Upper lobe of left lung (tissue), 6 donors: ENCODE results near the gene ADCY2. TPM values are rescaled to one million over a fixed set of nuclear protein-coding genes. Genes with fewer than 3 reads are reported as not detected.

ENCODE experiments used
- ATAC-seq, 2 donors: fragments of 200-7000 bp; cut with Tn5 transposase; one replicate each; pipeline ENCODE4 v1.9.1; 2022; ENCODE audit warnings: mild to moderate bottlenecking in 2 of 2, moderate library complexity in 2 of 2; ENCODE audit not compliant: low FRiP score in 2 of 2
- DNase-seq, 2 donors: peaks; one replicate each; pipeline ENCODE4 v3.0.0-alpha.2; 2019 to 2020
- H3K27ac ChIP-seq, 4 donors: fragments of 200-600 bp; sonication (generic); one replicate each; pipeline ENCODE4 v1.5.1; 2016 to 2019
- H3K27me3 ChIP-seq, 4 donors: fragments of 200-600 bp; sonication (generic); one replicate each; pipeline ENCODE4 v1.5.1; 2017 to 2019
- H3K36me3 ChIP-seq, 4 donors: fragments of 200-600 bp; sonication (generic); one replicate each; pipeline ENCODE4 v1.5.1; 2016 to 2019
- H3K4me1 ChIP-seq, 4 donors: fragments of 200-600 bp; sonication (generic); one replicate each; pipeline ENCODE4 v1.5.1; 2018 to 2019
- H3K4me3 ChIP-seq, 4 donors: fragments of 200-600 bp; sonication (generic); one replicate each; pipeline ENCODE4 v1.5.1; 2017 to 2019; ENCODE audit warnings: mild to moderate bottlenecking in 2 of 4, moderate library complexity in 1 of 4
- H3K9me3 ChIP-seq, 4 donors: fragments of 200-600 bp; sonication (generic); one replicate each; pipeline ENCODE4 v1.5.1; 2018 to 2019
- EP300 ChIP-seq, 4 donors: sonication (generic); formaldehyde crosslinking; IDR thresholded peaks; one replicate each; pipeline ENCODE4 v1.5.1; 2017; ENCODE audit warnings: antibody characterized with exemption in 4 of 4, control low read depth in 2 of 4
- POLR2A ChIP-seq, 4 donors: fragments of 450-650 bp; IDR thresholded peaks; one replicate each; pipeline ENCODE4 v1.5.1; 2016 to 2017; ENCODE audit warnings: antibody characterized with exemption in 4 of 4, mild to moderate bottlenecking in 2 of 4
- POLR2AphosphoS5 ChIP-seq, 2 donors: sonication (generic); formaldehyde crosslinking; IDR thresholded peaks; one replicate each; pipeline ENCODE4 v1.5.1; 2017; ENCODE audit warnings: antibody characterized with exemption in 2 of 2
- WGBS, 2 donors: methylation state at CpG; one replicate each; pipeline ENCODE4 v1.1.5; 2017 to 2018; 5-methylcytosine and 5-hydroxymethylcytosine counted together
- total RNA-seq, 6 donors: library from RNA; depleted of rRNA in 4 of 6; stranded (reverse); fragments of >200 nt in 4 of 6; gene quantifications; one replicate each; pipeline versions ENCODE4 v1.1.0 to v1.2.1, GENCODE V29; 2016 to 2021
- TF ChIP-seq, protein P1 (sequence below), 6 experiments: fragments of 450-650 bp in 4 of 6; fragments of 200-600 bp in 2 of 6; sonication (generic) in 2 of 6; IDR thresholded peaks; one replicate each; pipeline ENCODE4 v1.5.1; 2016 to 2019; ENCODE audit warnings: antibody characterized with exemption in 6 of 6
- donor health status: DM: no; HTN: no; CAD: no; lungs with moderate emphysema.
- donor health status: DM: no; HTN: yes; CAD: no; lungs with severe emphysema.

ADCY2 gene
- total RNA-seq, 6 donors from 2014 or later = 0.20 to 2.4 (median 0.46) TPM; not detected in 1

DNA sequence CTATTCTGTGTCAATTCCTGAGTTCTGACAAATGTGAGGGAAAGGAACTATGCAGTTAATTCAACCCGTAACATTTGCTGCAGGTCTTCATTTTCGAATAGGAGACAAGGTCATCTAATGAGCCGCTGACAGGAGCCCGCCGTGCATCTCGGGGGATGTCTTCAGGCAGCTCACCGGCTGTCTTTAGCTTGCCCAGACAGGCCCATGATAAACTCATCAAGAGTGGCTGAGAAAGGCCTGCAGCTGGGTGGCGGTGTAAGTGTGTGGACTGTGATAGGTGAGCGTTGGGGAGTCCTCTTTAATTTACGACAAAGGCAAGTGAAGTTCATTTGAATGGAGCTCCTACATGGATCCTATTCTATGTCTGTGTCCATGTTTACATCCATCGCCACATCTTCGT, 190.5 kb downstream of the ADCY2 start:
- no peak for TF ChIP-seq POLR2AphosphoS5 (IDR thresholded peaks at IDR 0.05)
- no peak for TF ChIP-seq POLR2A (IDR thresholded peaks at IDR 0.05)
- TF ChIP-seq, protein P1, sequence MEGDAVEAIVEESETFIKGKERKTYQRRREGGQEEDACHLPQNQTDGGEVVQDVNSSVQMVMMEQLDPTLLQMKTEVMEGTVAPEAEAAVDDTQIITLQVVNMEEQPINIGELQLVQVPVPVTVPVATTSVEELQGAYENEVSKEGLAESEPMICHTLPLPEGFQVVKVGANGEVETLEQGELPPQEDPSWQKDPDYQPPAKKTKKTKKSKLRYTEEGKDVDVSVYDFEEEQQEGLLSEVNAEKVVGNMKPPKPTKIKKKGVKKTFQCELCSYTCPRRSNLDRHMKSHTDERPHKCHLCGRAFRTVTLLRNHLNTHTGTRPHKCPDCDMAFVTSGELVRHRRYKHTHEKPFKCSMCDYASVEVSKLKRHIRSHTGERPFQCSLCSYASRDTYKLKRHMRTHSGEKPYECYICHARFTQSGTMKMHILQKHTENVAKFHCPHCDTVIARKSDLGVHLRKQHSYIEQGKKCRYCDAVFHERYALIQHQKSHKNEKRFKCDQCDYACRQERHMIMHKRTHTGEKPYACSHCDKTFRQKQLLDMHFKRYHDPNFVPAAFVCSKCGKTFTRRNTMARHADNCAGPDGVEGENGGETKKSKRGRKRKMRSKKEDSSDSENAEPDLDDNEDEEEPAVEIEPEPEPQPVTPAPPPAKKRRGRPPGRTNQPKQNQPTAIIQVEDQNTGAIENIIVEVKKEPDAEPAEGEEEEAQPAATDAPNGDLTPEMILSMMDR (IDR thresholded peaks at IDR 0.05) = no peak
- no peak for TF ChIP-seq EP300 (IDR thresholded peaks at IDR 0.05)
- DNase-seq (peak in 1 of 2 donors; percentile 13), ATAC-seq (no peak)
- H3K4me3 ChIP-seq = no peak overlapping the region
- H3K27me3 ChIP-seq = no peaks in the 10 kb centered on the region
- H3K36me3 ChIP-seq = no peaks in the 10 kb centered on the region
- no peaks in the 10 kb centered on the region for H3K4me1 ChIP-seq
- WGBS, 2 donors = 83 to 87% methylated on average over 12 of the region's 12 CpGs
- no peaks in the 10 kb centered on the region for H3K9me3 ChIP-seq
- no peak overlapping the region for H3K27ac ChIP-seq

DNA sequence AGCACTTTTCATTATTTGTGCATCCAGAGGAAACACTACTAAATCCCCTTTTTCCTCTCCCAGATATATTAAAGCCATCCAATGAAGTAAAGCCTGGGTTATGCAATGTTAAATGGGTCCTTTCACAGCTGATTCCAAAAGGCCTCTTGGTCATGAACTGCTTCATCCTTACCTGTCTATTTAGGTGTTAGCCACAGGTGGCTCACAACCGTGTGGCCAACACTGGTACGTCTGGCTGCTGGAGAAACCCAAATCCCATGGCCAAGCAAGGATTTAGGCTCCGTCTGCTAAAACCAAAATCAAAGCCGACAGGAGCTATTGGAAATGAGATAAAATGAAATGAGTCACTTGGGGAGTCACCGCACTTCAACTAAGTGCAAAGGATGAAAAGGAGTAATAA, 193.9 kb downstream of the ADCY2 start:
- ATAC-seq = no peak

DNA sequence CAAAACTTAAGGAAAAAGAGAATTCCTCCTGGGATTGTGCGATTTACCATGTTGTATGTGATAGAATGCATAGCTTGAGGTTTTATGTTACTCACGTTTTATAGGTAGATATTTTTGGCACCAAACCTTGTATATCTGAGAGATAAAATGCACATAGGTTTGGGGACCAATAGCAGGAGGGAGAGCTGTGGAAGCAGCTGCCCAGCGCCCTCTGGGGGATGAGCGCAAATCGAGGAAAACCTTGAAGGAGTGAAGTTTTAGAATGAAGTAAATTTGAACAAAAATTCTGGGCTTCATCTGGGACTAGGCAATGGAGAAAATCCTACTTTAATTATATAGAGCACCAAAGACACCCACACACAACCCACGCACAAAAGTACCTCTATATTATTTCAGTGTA, 197.0 kb downstream of the ADCY2 start:
- DNase-seq (no peak), ATAC-seq (no peak)
- H3K27ac ChIP-seq = no peak overlapping the region
- H3K4me3 ChIP-seq = no peak overlapping the region
- H3K36me3 ChIP-seq = no peaks in the 10 kb centered on the region
- WGBS, 2 donors = 45 to 49% methylated on average over 6 of the region's 6 CpGs
- no peak for TF ChIP-seq POLR2A (IDR thresholded peaks at IDR 0.05)
- TF ChIP-seq, protein P1 (IDR thresholded peaks at IDR 0.05) = no peak
- no peak for TF ChIP-seq EP300 (IDR thresholded peaks at IDR 0.05)
- TF ChIP-seq POLR2AphosphoS5 (IDR thresholded peaks at IDR 0.05) = no peak
- H3K4me1 ChIP-seq = no peaks in the 10 kb centered on the region
- H3K27me3 ChIP-seq = no peaks in the 10 kb centered on the region
- H3K9me3 ChIP-seq = no peaks in the 10 kb centered on the region

More for the DNA sequence above, 193.9 kb downstream of the ADCY2 start:
- Histone ChIP-seq H3K27me3 (no peaks in the 10 kb centered on the region), H3K9me3 (no peaks in the 10 kb centered on the region), H3K27ac (no peak overlapping the region), H3K36me3 (no peaks in the 10 kb centered on the region), H3K4me3 (no peak overlapping the region), H3K4me1 (no peaks in the 10 kb centered on the region)
- DNase-seq = no peak
- no peak for TF ChIP-seq POLR2A (IDR thresholded peaks at IDR 0.05)
- no peak for TF ChIP-seq EP300 (IDR thresholded peaks at IDR 0.05)
- TF ChIP-seq, protein P1 (IDR thresholded peaks at IDR 0.05) = no peak
- no peak for TF ChIP-seq POLR2AphosphoS5 (IDR thresholded peaks at IDR 0.05)
- WGBS, 2 donors = 75 to 90% methylated on average over 5 of the region's 5 CpGs

DNA sequence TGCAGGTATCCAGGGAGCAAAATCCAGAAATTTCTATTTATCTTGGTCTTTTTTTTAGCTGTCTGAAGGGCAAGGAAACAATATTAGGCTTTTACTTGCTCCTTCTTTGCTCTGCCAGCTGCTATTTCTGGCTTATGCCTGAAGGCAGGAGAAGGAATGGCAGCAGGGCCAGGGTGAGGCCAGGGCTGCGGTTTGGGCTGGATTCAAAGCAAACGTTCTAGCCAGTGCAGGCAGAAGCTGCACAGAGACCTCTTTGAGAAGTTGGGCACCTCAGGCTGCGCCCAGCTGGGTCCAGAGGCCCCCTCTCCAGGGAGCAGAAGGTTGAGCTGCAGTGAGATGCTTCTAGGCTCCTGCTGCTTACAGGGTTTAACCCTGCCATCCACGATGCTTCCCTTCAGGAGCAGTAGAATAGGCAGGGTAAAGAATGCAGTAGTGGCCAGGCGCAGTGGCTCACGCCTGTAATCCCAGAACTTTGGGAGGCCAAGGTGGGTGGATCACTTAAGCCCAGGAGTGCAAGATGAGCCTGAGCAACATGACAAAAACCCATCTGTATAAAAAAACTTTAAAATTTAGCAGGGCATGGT, 201.2 kb downstream of the ADCY2 start:
- Histone ChIP-seq H3K4me1 (no peaks in the 10 kb centered on the region), H3K27ac (no peak overlapping the region), H3K4me3 (no peak overlapping the region), H3K36me3 (no peaks in the 10 kb centered on the region), H3K27me3 (no peaks in the 10 kb centered on the region), H3K9me3 (no peaks in the 10 kb centered on the region)
- no peak for TF ChIP-seq POLR2AphosphoS5 (IDR thresholded peaks at IDR 0.05)
- DNase-seq (peak in 1 of 2 donors; percentile 11), ATAC-seq (no peak)
- 60 to 69% methylated on average over 5 to 6 of the region's 6 CpGs for WGBS, 2 donors

DNA sequence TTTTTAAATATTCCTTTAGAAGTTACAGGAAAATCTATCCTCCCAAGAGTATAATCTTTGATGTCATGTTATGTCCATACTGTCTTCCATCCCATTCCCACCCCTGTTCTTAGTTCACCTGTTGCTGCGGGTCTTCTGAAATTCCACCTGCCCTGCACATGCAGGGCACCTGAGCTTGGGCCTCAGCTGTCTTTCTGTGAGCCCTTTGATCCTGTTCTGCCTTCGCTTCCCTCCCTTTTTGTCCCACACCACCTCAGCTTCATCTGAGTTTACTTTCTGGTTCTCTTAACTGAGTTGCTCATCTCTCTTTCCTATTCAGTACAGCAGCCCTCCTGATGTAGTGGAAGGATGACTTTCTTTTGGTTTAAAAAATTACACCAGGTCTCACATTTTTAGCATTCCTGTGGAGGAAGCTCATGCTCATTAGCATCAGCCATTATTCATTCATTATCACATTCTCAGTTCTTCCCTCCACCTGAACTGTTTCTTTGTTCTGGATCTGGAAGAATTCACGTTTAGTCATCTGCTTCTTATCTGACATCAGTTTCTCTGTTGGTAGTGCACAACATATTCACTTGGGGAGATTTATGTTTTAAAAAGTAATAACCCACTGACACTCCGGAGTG, 211.0 kb downstream of the ADCY2 start:
- no peaks in the 10 kb centered on the region for H3K4me1 ChIP-seq
- TF ChIP-seq POLR2A (IDR thresholded peaks at IDR 0.05) = no peak
- TF ChIP-seq, protein P1 (IDR thresholded peaks at IDR 0.05) = no peak
- WGBS, 2 donors = 69 to 71% methylated on average over 4 of the region's 4 CpGs
- H3K4me3 ChIP-seq = no peak overlapping the region
- no peaks in the 10 kb centered on the region for H3K9me3 ChIP-seq
- H3K36me3 ChIP-seq = no peaks in the 10 kb centered on the region
- H3K27me3 ChIP-seq = no peaks in the 10 kb centered on the region
- no peak for DNase-seq
- no peak for ATAC-seq
- H3K27ac ChIP-seq = no peak overlapping the region
